Cardiac fibroblast (primary cell): Measurements from ENCODE around the gene AAR2.

Experiments used
- DNase-seq, 2 donors: peaks; one replicate each; pipeline versions ENCODE4 v3.0.0 to v3.0.0-alpha.2; 2010; ENCODE audit warnings: low read depth in 2 of 2
- H3K4me3 ChIP-seq, 2 donors: replicated peaks in 1 of 2; 1 replicate in 1 of 2; 2 replicates in 1 of 2; pipeline ENCODE4 v1.5.1; 2011; ENCODE audit warnings: low read depth in 2 of 2, low read length in 2 of 2, mild to moderate bottlenecking in 2 of 2, moderate library complexity in 1 of 2
- CTCF ChIP-seq: IDR thresholded peaks from one replicate; pipeline ENCODE4 v1.5.1; 2011; ENCODE audit warnings: low read depth, mild to moderate bottlenecking, low read length, inconsistent platforms

The AAR2 gene

GRCh38 chr20:36240076-36240475, 3.8 kb downstream of the AAR2 start:
- H3K4me3 ChIP-seq, result no peak overlapping the region

GRCh38 chr20:36241678-36242077, 5.4 kb downstream of the AAR2 start:
- no peak for TF ChIP-seq CTCF
- H3K4me3 ChIP-seq, result no peak overlapping the region
- no peak for DNase-seq

More at GRCh38 chr20:36240076-36240475, 3.8 kb downstream of the AAR2 start:
- TF ChIP-seq CTCF, result no peak
- DNase-seq, result no peak

GRCh38 chr20:36243726-36244125, 7.4 kb downstream of the AAR2 start:
- H3K4me3 ChIP-seq, result no peak overlapping the region
- TF ChIP-seq CTCF, result no peak
- DNase-seq, result no peak

GRCh38 chr20:36246401-36246800, 10.1 kb downstream of the AAR2 start:
- no peak for TF ChIP-seq CTCF
- no peak overlapping the region for H3K4me3 ChIP-seq
- DNase-seq, result no peak

- no peak for DNase-seq
- TF ChIP-seq CTCF, result no peak
- H3K4me3 ChIP-seq, result no peak overlapping the region
These were observed 12.6 kb downstream of the AAR2 start for GRCh38 chr20:36248836-36249235.

- H3K4me3 ChIP-seq, result no peak overlapping the region
- DNase-seq, result no peak
- TF ChIP-seq CTCF, result no peak
These were observed 13.2 kb downstream of the AAR2 start for GRCh38 chr20:36249450-36249849.

GRCh38 chr20:36251426-36251825, 15.1 kb downstream of the AAR2 start:
- no peak for DNase-seq
- no peak overlapping the region for H3K4me3 ChIP-seq
- TF ChIP-seq CTCF, result no peak
